ENCODE results near the gene SLC22A1. TPM values are rescaled to one million over a fixed set of nuclear protein-coding genes. Genes with fewer than 3 reads are reported as not detected.
A peak's percentile ranks its signal among the peaks of the same experiment; 100 is the strongest.

Gene SLC22A1
- total and polyA plus RNA-seq, 11 donors = 0.10 to 1.4 (median 0.32) TPM; not detected in 4

GRCh38 chr6:160093061-160093460 is 28.6 kb upstream of the SLC22A1 start:
- no peak overlapping the region for H3K4me3 ChIP-seq
- intact Hi-C loops (cut with DNase I) = no loop called here
- H3K27ac ChIP-seq = no peak overlapping the region
- TF ChIP-seq POLR2A (IDR thresholded peaks at IDR 0.05) = no peak
- no peak for TF ChIP-seq CTCF (IDR thresholded peaks at IDR 0.05)
- H3K4me1 ChIP-seq = peaks cover 0 to 6% (median 0%) of the 10 kb centered on the region in 12 donors
- H3K27me3 ChIP-seq = no peaks in the 10 kb centered on the region
- ATAC-seq = no peak
- H3K36me3 ChIP-seq = peaks cover 0 to 99% (median 93%) of the 10 kb centered on the region in 9 donors
- no peaks in the 10 kb centered on the region for H3K9me3 ChIP-seq
- 79 to 86% (median 82%) methylated on average over 6 to 7 of the region's 7 CpGs for WGBS, 4 donors
- DNase-seq = no peak

GRCh38 chr6:160093946-160094345 is 27.7 kb upstream of the SLC22A1 start:
- peaks cover 0 to 99% (median 94%) of the 10 kb centered on the region in 9 donors for H3K36me3 ChIP-seq
- no peaks in the 10 kb centered on the region for H3K27me3 ChIP-seq
- 87 to 93% (median 92%) methylated on average over 4 of the region's 4 CpGs for WGBS, 4 donors
- ATAC-seq = no peak
- H3K9me3 ChIP-seq = no peaks in the 10 kb centered on the region
- no peak overlapping the region for H3K27ac ChIP-seq
- no peak overlapping the region for H3K4me3 ChIP-seq
- intact Hi-C loops (cut with DNase I) = no loop called here
- no peak for DNase-seq
- TF ChIP-seq POLR2A (IDR thresholded peaks at IDR 0.05) (no peak), CTCF (IDR thresholded peaks at IDR 0.05) (no peak)
- no peaks in the 10 kb centered on the region for H3K4me1 ChIP-seq

- no peak for DNase-seq
- WGBS, 4 donors = 91 to 97% (median 94%) methylated on average over 8 of the region's 8 CpGs
- no peak for TF ChIP-seq POLR2A (IDR thresholded peaks at IDR 0.05)
- TF ChIP-seq CTCF (IDR thresholded peaks at IDR 0.05) = no peak
- Histone ChIP-seq H3K9me3 (no peaks in the 10 kb centered on the region), H3K36me3 (peaks cover 0 to 96% (median 89%) of the 10 kb centered on the region in 9 donors), H3K27me3 (no peaks in the 10 kb centered on the region), H3K27ac (no peak overlapping the region), H3K4me3 (no peak overlapping the region), H3K4me1 (peaks cover 0 to 11% (median 0%) of the 10 kb centered on the region in 12 donors)
- ATAC-seq = no peak
- intact Hi-C loops (cut with DNase I) = loop anchor here in 1 of 10 donors (5.0 kb wide), 1 partner anchor 362 kb away; no protein-coding TSS in a partner anchor
Measured at GRCh38 chr6:160095146-160095845, 26.3 kb upstream of the SLC22A1 start.

- Histone ChIP-seq H3K36me3 (peaks cover 2 to 92% (median 69%) of the 10 kb centered on the region in 9 donors), H3K4me3 (no peak overlapping the region), H3K27me3 (no peaks in the 10 kb centered on the region), H3K9me3 (no peaks in the 10 kb centered on the region), H3K4me1 (peaks cover 0 to 20% (median 0%) of the 10 kb centered on the region in 12 donors), H3K27ac (no peak overlapping the region)
- TF ChIP-seq CTCF (IDR thresholded peaks at IDR 0.05) (no peak), POLR2A (IDR thresholded peaks at IDR 0.05) (no peak)
- DNase-seq (no peak), ATAC-seq (peak in 3 of 4 donors; percentile 19 to 52 (median 40))
- WGBS, 4 donors = 70 to 78% (median 72%) methylated on average over 19 to 23 of the region's 23 CpGs
- intact Hi-C loops (cut with DNase I) = loop anchor here in 1 of 10 donors (10.0 kb wide), 1 partner anchor 237 kb away; no protein-coding TSS in a partner anchor
Measured at GRCh38 chr6:160101277-160102205, 20.1 kb upstream of the SLC22A1 start.
